GM18951 (cell line): Measurements from ENCODE around the gene C11orf21.
"Not testable (repeated sequence)": the region's sequence is repeated elsewhere in the genome, so short reads cannot be mapped to it uniquely, and the experiment has no call there.

ENCODE experiments used
- POLR2A ChIP-seq: IDR thresholded peaks from 4 replicates; pipeline ENCODE4 v1.6.1; 2011; ENCODE audit warnings: mild to moderate bottlenecking; ENCODE audit not compliant: insufficient read length, insufficient read depth; ENCODE audit errors: extremely low read depth
- in situ Hi-C: fragments of 300-500 bp; cut with MboI; formaldehyde crosslinking; loops from one replicate; pipeline ENCODE4 v1.12.0; 2022; ENCODE audit warnings: low sequenced_read_pairs, mixed read lengths, inconsistent platforms; ENCODE audit not compliant: unreplicated experiment

Gene C11orf21

DNA sequence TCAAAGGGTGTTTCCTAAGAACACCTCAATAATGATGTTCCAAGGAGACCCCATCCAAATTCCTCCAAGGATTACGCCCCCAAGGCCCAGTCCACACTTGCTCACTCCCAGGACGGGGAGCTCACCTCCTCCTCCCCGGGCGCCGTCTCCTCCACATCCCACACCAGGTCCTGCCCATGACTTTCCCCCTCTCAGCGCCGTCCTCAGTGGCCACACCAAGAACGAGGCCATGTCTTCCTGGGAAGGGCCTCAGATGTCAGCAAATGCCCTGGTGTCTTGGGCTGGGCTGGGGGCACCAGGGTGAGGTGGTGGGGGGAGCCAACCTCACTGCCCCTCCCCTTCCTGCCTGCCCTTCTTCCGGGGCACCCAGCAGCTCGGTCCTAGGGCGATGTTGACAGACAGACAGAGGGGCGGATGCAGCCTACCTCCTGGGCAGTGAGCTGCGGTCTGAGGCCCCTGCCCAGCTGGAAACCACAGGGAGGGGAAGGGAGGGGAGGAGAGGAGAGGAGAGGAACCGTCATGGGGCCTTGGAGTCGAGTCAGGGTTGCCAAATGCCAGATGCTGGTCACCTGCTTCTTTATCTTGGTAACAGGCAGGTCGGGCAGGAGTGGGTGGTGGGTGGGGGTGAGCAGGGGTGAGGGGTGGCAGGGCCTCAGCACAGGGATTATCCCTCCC, at the start of gene C11orf21, which contains the start of gene TSPAN32:
Gene C11orf21, minus strand, starts transcription at position 288 of the 675 bp plus-strand sequence. Its CDS starts 110 bp downstream, at position 178.
Gene TSPAN32, plus strand, starts transcription at position 383 of the 675 bp plus-strand sequence. Its CDS starts 137 bp downstream, at position 520.
- in situ Hi-C loops: no loop called here
- no peak for TF ChIP-seq POLR2A

DNA sequence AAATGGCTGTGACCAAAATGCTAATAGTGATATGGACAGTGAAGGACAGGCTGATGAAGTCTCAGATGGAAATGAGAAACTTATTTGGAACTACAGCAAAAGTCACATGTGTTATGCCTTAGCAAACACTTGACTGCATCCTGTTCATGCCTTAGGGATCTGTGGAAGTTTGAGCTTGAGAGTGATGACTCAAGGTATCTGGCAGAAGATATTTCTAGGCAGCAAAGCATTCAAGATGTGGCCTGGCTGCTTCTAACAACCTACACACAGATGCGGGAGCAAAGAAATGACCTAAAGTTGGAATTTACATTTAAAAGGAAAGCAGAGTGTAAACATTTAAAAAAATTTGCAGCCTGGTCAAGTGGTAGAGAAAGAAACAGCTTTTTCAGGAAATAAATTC, 47.3 kb upstream of the C11orf21 start:
- in situ Hi-C loops: no loop called here
- TF ChIP-seq POLR2A: no peak

DNA sequence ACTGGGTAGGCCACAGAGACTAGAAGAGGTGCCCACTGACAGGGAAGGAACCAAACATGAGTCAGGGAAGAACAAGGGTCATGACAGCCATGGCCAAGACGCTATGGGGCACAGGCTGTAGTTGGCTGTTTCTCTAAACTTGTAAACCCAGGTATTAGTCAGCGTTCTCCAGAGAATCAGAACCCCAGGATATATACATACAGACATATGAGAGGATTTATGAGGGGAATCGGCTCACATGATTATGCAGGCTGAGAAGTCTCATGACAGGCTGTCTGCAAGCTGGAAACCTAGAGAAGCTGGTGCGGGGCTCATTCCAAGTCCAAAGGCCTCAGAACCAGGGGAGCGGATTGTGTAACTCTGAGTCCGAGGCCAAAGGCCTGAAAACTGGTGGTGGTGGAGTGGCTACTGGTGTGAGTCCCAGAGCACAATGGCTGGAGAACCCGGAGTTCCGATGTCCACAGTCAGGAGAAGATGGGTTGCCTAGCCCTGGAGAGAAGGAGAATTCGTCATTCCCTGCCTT, 45.7 kb upstream of the C11orf21 start:
- in situ Hi-C loops: no loop called here
- TF ChIP-seq POLR2A: no peak

DNA sequence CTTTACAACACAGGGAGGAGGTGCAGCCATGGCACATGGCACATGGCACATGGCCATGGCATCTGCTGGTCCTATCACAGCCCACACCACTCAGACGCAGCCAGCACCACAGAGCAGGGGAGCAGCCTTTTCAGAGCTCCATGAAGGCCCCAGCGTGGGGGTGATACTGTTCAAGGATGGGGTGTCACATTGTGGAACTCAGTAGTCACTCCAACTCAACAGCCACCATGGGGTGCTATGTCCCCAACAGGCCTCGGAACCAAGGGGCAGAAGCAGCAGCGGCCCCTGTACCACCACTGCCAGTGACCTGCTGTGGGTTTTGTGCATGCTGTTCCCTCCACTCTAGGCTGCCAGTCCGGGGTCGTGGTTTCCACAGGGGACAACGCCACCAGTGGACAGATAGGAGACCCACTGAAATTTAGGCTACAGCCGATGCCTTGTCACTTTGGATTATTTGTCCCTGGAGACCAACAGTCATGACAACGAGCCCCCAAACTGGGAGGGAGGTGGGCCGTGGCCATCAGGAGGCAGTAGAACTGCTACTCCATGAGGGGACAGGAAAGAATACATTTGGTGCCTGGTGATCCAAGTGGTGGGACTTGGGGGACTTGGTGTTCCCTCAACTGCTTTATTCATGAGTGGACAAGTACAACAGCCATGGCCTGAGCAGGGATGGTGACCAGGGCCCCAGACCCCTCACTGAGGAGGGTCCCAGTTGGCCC, 45.0 kb upstream of the C11orf21 start:
- no peak for TF ChIP-seq POLR2A
- in situ Hi-C loops: no loop called here

DNA sequence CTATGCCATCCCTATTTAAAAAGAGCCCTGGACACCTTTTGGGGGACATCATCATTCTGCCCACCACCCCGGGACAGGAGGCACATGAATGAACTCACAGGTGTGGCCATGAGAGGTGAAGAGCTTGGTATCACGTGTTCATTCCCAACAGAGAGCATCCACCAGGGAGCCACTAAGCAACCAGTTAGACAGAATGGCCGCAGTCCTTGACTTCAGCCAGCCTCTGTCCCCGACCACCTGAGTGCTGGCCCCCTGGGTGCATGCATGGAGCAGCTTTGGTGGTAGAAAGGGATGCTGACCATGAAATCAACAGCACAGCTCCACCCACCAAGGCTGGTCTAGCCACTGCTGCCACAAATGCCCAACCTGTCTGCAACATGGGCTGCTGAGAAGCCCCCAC, 44.3 kb upstream of the C11orf21 start:
- TF ChIP-seq POLR2A: no peak
- in situ Hi-C loops: no loop called here

DNA sequence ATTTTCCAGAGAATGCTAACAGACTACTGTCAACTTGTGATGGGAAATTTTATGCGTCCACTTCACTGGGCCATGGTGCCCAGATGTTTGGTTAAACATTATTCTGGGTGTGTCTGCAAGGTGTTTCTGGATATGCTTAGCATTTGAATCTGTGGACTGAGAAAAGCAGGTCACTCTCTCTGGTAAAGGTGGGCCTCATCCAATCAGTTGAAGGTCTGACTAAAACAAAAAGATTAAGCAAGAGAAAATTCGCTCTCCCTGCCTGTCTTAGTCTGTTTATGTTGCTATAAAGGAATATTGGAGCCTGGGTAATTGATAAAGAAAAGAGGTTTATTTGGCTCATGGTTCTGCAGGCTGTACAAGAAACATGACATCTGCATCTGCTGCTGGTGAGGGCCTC, 43.3 kb upstream of the C11orf21 start:
- in situ Hi-C loops: no loop called here
- no peak for TF ChIP-seq POLR2A

DNA sequence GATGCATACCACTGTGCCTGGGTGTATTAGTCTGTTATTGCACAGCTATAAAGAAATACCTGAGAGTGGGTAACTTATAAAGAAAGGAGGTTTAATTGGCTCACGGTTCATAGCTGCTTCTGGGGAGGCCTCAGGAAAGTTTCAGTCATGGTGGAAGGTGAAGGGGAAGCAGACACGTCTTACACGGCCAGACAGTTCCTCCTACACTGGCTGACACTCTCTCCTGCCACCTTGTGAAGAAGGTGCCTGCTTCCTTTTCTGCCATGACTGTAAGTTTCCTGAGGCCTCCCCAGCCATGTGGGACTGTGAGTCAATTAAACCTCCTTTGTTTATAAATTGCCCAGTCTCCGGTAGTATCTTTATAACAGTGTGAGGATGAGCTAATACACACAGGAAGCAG, 41.8 kb upstream of the C11orf21 start:
- TF ChIP-seq POLR2A: no peak
- in situ Hi-C loops: no loop called here

DNA sequence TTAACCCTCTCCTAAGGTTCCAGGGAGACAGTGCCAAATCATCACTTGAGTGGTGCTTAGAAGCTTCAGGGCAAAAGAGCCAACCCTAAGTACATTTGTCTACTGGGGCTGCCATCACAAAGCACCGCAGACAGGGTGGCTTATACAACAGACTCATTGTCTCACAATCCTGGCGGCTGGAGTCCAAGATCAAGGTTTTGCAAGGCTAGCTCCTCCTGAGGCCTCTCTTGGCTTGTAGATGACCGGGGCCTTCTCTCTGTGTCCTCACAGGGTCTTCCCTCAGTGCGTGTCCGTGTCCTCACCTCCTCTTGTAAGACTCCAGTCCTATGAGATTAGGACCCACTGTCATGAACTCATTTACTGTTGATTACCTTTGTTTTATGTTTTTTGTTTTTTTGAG, 41.3 kb upstream of the C11orf21 start:
- no peak for TF ChIP-seq POLR2A
- in situ Hi-C loops: no loop called here

DNA sequence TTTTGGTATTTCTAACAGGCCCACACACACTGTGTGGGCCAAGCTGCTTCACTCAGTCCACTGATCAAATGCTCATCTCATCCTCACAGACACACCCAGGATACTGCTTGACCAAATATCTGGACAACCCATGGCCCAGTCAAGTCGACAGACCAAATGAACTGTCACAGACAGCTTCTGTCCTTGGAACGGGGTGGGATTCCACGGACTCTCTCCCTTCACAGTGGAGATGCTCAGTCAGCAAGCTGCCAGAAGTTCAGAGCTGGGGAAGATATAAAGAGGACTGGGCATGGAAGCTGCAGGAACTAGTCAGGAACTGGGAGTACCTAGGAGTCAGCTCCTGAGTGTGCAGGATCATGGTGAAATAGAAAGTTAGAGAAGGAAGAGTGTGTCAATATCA, 40.8 kb upstream of the C11orf21 start:
- in situ Hi-C loops: no loop called here
- TF ChIP-seq POLR2A: no peak

DNA sequence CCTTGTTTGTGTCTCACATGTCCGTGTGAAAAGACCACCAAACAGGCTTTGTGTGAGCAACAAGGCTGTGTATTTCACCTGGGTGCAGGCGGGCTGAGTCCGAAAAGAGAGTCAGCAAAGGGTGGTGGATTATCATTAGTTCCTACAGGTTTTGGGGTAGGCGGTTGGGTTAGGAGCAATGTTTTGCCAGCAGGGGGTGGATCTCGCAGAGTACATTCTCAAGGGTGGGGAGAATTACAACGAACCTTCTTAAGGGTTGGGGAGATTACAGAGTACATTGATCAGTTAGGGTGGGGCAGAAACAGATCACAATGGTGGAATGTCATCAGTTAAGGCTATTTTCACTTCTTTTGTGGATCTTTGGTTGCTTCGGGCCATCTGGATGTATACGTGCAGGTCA, 37.0 kb upstream of the C11orf21 start:
- in situ Hi-C loops: not testable (repeated sequence)

DNA sequence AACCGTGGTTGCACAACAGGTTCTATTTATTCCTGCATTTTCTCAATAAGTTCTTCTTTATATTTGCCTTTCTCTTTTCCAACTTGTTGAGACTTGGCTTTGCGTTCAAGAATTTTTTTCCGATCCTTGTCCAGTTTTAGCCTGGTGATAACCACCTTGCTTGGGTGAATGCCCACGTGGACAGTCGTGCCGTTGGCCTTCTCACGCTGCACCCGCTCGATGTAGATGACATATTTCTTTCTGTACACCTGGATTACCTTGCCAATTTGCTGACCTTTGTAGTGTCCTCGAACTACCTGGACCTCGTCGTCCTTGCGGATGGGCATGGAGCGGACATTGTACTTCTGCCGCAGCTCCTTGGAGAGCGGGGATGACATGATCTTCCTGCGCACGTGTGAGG, 33.6 kb upstream of the C11orf21 start:
- in situ Hi-C loops: not testable (repeated sequence)

DNA sequence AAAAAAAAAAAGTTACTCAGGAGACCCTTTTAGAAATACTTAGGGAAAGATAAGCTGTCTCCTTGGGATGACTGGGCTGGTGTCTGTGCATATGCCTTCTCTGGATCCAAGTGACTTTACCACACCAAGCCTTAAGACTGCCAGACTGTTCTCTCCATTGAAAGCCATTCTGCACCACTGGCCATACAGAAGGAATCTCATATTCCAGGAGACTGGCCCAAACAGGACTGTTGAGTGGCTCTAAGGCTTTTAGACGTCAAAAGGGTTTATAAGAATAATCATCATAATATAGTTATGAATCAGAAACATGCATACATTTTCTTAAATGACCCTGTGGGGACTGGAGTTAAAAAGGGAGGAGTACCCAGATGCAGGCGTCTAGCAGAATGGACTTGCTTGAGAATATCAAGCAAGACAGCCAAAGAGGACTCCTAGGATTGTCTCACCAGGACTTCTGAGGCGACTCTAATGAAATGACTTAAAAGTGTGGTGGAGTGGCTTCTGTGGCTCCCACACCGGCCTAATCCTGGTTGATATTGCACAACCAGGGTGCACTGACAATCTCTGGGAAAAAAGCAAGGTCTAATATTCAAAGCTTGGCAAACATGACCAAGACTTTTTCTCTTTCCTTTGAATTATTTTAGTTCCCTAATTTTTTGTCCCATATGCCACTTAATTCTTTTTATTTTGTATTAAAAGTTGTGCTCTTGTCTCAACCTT, 31.9 kb upstream of the C11orf21 start:
- in situ Hi-C loops: not testable (repeated sequence)

DNA sequence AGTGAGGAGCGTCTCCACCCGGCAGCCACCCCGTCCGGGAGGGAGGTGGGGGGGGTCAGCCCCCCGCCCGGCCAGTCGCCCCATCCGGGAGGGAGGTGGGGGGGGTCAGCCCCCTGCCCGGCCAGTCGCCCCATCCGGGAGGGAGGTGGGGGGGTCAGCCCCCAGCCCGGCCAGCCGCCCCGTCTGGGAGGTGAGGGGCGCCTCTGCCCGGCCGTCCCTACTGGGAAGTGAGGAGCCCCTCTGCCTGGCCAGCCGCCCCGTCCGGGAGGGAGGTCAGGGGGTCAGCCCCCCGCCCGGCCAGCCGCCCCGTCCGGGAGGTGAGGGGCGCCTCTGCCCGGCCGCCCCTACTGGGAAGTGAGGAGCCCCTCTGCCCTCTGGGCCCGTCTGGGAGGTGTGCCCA, 30.9 kb upstream of the C11orf21 start:
- in situ Hi-C loops: not testable (repeated sequence)

DNA sequence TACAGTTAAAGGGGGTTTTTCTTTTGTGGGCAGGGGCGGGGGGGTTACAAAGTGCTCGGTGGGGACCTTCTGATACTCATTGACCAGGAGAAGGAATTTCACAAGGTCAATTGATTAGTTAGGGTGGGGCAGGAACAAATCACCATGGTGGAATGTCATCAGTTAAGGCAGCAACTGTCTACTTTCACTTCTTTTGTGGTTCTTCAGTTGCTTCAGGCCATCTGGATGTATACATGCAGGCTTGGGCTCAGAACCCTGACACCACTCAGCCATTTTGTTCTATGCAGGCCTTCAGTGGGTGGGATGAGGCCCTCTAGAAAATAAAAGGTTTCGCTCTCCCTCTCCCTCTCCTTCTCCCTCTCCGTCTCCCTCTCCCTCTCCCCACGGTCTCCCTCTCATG, 29.7 kb upstream of the C11orf21 start:
- no peak for TF ChIP-seq POLR2A
- in situ Hi-C loops: no loop called here
